HL-60 (cell line): Measurements from ENCODE around the gene TPP2.

Experiments
- GABPA ChIP-seq: IDR thresholded peaks from 2 replicates; pipeline ENCODE4 v1.6.1; 2012; ENCODE audit warnings: low read depth
- POLR2AphosphoS5 ChIP-seq: IDR thresholded peaks from 2 replicates; pipeline ENCODE4 v1.6.1; 2012; ENCODE audit warnings: low read depth
- REST ChIP-seq: IDR thresholded peaks from 2 replicates; pipeline ENCODE4 v1.6.1; 2012; ENCODE audit warnings: low read depth; ENCODE audit not compliant: insufficient replicate concordance
- SPI1 ChIP-seq: IDR thresholded peaks from 2 replicates; pipeline ENCODE4 v1.6.1; 2012; ENCODE audit warnings: low read depth, mild to moderate bottlenecking, borderline replicate concordance
- TF ChIP-seq, protein P1 (sequence below): IDR thresholded peaks from one replicate; pipeline ENCODE4 v1.5.1; 2011; ENCODE audit warnings: low read length, control low read depth, inconsistent platforms; ENCODE audit not compliant: insufficient read depth

DNA sequence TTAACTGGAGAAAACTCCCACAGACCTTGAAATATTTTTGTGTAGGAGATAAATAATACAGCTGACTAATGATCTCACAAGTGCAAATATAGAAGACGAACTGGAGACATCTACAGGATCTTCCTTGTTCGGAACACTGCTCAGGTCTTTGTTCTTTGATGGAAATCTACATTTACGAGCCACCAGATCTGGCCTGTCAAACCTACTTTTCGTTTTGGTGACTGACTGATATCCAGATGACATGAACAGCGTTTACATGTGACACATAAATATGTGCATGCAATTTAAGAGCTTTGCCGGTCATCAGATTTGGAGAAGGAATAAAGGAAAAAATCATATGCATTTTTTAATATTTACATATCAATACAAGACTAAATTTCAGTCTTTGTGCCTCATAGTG is 24.5 kb upstream of the TPP2 start:
- TF ChIP-seq, protein P1, sequence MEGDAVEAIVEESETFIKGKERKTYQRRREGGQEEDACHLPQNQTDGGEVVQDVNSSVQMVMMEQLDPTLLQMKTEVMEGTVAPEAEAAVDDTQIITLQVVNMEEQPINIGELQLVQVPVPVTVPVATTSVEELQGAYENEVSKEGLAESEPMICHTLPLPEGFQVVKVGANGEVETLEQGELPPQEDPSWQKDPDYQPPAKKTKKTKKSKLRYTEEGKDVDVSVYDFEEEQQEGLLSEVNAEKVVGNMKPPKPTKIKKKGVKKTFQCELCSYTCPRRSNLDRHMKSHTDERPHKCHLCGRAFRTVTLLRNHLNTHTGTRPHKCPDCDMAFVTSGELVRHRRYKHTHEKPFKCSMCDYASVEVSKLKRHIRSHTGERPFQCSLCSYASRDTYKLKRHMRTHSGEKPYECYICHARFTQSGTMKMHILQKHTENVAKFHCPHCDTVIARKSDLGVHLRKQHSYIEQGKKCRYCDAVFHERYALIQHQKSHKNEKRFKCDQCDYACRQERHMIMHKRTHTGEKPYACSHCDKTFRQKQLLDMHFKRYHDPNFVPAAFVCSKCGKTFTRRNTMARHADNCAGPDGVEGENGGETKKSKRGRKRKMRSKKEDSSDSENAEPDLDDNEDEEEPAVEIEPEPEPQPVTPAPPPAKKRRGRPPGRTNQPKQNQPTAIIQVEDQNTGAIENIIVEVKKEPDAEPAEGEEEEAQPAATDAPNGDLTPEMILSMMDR: no peak
- TF ChIP-seq POLR2AphosphoS5 (no peak), REST (no peak), GABPA (no peak), SPI1 (no peak)
